ENCODE results near the gene SFI1. TPM values are rescaled to one million over a fixed set of nuclear protein-coding genes. Genes with fewer than 3 reads are reported as not detected.

Gene SFI1
- total RNA-seq, 1 donor from 2014 or later, result 9.0 TPM

- no peak for FAIRE-seq
- H3K36me3 ChIP-seq (ENCODE audit: control insufficient read depth, insufficient read depth, low read length), result no peaks in the 10 kb centered on the region
- DNase-seq (ENCODE audit: low read depth), result no peak
- H3K27me3 ChIP-seq (ENCODE audit: control insufficient read depth, insufficient read depth, low read length), result no peaks in the 10 kb centered on the region
- H3K4me3 ChIP-seq (ENCODE audit: low read depth, low read length), result no peak overlapping the region
- no peak for TF ChIP-seq CTCF (IDR thresholded peaks at IDR 0.05; ENCODE audit: insufficient read depth, low read length, severe bottlenecking)
These were observed 70.1 kb downstream of the SFI1 start for GRCh38 chr22:31566484-31566883.

GRCh38 chr22:31567196-31567595 is 70.9 kb downstream of the SFI1 start:
- Histone ChIP-seq H3K36me3 (ENCODE audit: control insufficient read depth, insufficient read depth, low read length) (no peaks in the 10 kb centered on the region), H3K27me3 (ENCODE audit: control insufficient read depth, insufficient read depth, low read length) (no peaks in the 10 kb centered on the region), H3K4me3 (ENCODE audit: low read depth, low read length) (no peak overlapping the region)
- no peak for DNase-seq (ENCODE audit: low read depth)
- TF ChIP-seq CTCF (IDR thresholded peaks at IDR 0.05; ENCODE audit: insufficient read depth, low read length, severe bottlenecking), result no peak
- FAIRE-seq, result no peak

GRCh38 chr22:31567702-31568101 is 71.4 kb downstream of the SFI1 start:
- no peak overlapping the region for H3K4me3 ChIP-seq (ENCODE audit: low read depth, low read length)
- TF ChIP-seq CTCF (IDR thresholded peaks at IDR 0.05; ENCODE audit: insufficient read depth, low read length, severe bottlenecking), result no peak
- H3K27me3 ChIP-seq (ENCODE audit: control insufficient read depth, insufficient read depth, low read length), result no peaks in the 10 kb centered on the region
- DNase-seq (ENCODE audit: low read depth), result no peak
- no peak for FAIRE-seq
- H3K36me3 ChIP-seq (ENCODE audit: control insufficient read depth, insufficient read depth, low read length), result no peaks in the 10 kb centered on the region

- Histone ChIP-seq H3K36me3 (ENCODE audit: control insufficient read depth, insufficient read depth, low read length) (peaks cover under 1% of the 10 kb centered on the region), H3K27me3 (ENCODE audit: control insufficient read depth, insufficient read depth, low read length) (no peaks in the 10 kb centered on the region), H3K4me3 (ENCODE audit: low read depth, low read length) (no peak overlapping the region)
- DNase-seq (ENCODE audit: low read depth), result no peak
- TF ChIP-seq CTCF (IDR thresholded peaks at IDR 0.05; ENCODE audit: insufficient read depth, low read length, severe bottlenecking), result no peak
- FAIRE-seq, result no peak
These were observed 72.8 kb downstream of the SFI1 start for GRCh38 chr22:31569126-31569525.

GRCh38 chr22:31572939-31573338 is 76.6 kb downstream of the SFI1 start:
- H3K36me3 ChIP-seq (ENCODE audit: control insufficient read depth, insufficient read depth, low read length), result peaks cover 1% of the 10 kb centered on the region
- TF ChIP-seq CTCF (IDR thresholded peaks at IDR 0.05; ENCODE audit: insufficient read depth, low read length, severe bottlenecking), result no peak
- DNase-seq (ENCODE audit: low read depth), result no peak
- FAIRE-seq, result no peak
- H3K27me3 ChIP-seq (ENCODE audit: control insufficient read depth, insufficient read depth, low read length), result no peaks in the 10 kb centered on the region
- H3K4me3 ChIP-seq (ENCODE audit: low read depth, low read length), result no peak overlapping the region

GRCh38 chr22:31574055-31574670 is 77.8 kb downstream of the SFI1 start:
- FAIRE-seq (no peak), DNase-seq (ENCODE audit: low read depth) (no peak)
- H3K27me3 ChIP-seq (ENCODE audit: control insufficient read depth, insufficient read depth, low read length), result no peaks in the 10 kb centered on the region

More at GRCh38 chr22:31574055-31574670, 77.8 kb downstream of the SFI1 start:
- Histone ChIP-seq H3K36me3 (ENCODE audit: control insufficient read depth, insufficient read depth, low read length) (peaks cover 3% of the 10 kb centered on the region), H3K4me3 (ENCODE audit: low read depth, low read length) (no peak overlapping the region)
- TF ChIP-seq CTCF (IDR thresholded peaks at IDR 0.05; ENCODE audit: insufficient read depth, low read length, severe bottlenecking), result no peak

Data from bronchial epithelial cell (primary cell).